Breast epithelium (tissue), 4 donors: ENCODE data around the gene SPINT4. TPM values are rescaled to one million over a fixed set of nuclear protein-coding genes. Genes with fewer than 3 reads are reported as not detected.
"Not testable (repeated sequence)": the region's sequence is repeated elsewhere in the genome, so short reads cannot be mapped to it uniquely, and the experiment has no call there.

ENCODE experiments used
- DNase-seq, 2 donors: peaks; one replicate each; pipeline ENCODE4 v3.0.0-alpha.2; 2019; ENCODE audit warnings: low spot score in 2 of 2
- H3K27ac ChIP-seq, 2 donors: fragments of 200-600 bp; sonication (generic) in 1 of 2; one replicate each; pipeline ENCODE4 v1.5.1; 2016 to 2019; ENCODE audit warnings: mild to moderate bottlenecking in 1 of 2
- H3K27me3 ChIP-seq, 2 donors: fragments of 200-600 bp; sonication (generic) in 1 of 2; one replicate each; pipeline versions ENCODE4 v1.5.1 to v1.6.0; 2017 to 2019; ENCODE audit warnings: control low read depth in 1 of 2, mild to moderate bottlenecking in 1 of 2
- H3K36me3 ChIP-seq: fragments of 200-600 bp; one replicate; pipeline ENCODE4 v1.5.1; 2019
- H3K4me1 ChIP-seq, 2 donors: fragments of 200-600 bp; sonication (generic); one replicate each; pipeline ENCODE4 v1.5.1; 2016 to 2019; ENCODE audit warnings: control low read depth in 1 of 2
- H3K4me3 ChIP-seq, 3 donors: fragments of 200-600 bp; sonication (generic); 1 replicate in 2 of 3; 2 replicates in 1 of 3; pipeline ENCODE4 v1.5.1; 2016 to 2019; ENCODE audit warnings: mild to moderate bottlenecking in 3 of 3, moderate library complexity in 2 of 3
- H3K9me3 ChIP-seq, 2 donors: fragments of 200-600 bp; sonication (generic) in 1 of 2; one replicate each; pipeline ENCODE4 v1.5.1; 2016 to 2019; ENCODE audit warnings: control low read depth in 1 of 2
- POLR2A ChIP-seq: fragments of 450-650 bp; IDR thresholded peaks from one replicate; pipeline ENCODE4 v1.6.1; 2016; ENCODE audit warnings: antibody characterized with exemption, mild to moderate bottlenecking, moderate library complexity
- POLR2AphosphoS5 ChIP-seq, 3 donors: sonication (generic); formaldehyde crosslinking; IDR thresholded peaks; one replicate each; pipeline ENCODE4 v1.6.1; 2017; ENCODE audit warnings: antibody characterized with exemption in 3 of 3
- intact Hi-C: fragments of 100-400 bp; cut with DNase I; formaldehyde crosslinking; loops from one replicate; pipeline ENCODE4 v1.15.1; 2023; ENCODE audit warnings: low total_unique reads
- total RNA-seq, 3 donors: library from RNA; depleted of rRNA; stranded (reverse); fragments of >200 nt; gene quantifications; one replicate each; pipeline ENCODE4 v1.1.0, GENCODE V29; 2016
- TF ChIP-seq, protein P1 (sequence below), 3 donors: fragments of 450-650 bp; IDR thresholded peaks; one replicate each; pipeline ENCODE4 v1.5.1; 2016 to 2017; ENCODE audit warnings: antibody characterized with exemption in 3 of 3, mild to moderate bottlenecking in 3 of 3, moderate library complexity in 3 of 3

Gene SPINT4
- not detected for total RNA-seq

DNA sequence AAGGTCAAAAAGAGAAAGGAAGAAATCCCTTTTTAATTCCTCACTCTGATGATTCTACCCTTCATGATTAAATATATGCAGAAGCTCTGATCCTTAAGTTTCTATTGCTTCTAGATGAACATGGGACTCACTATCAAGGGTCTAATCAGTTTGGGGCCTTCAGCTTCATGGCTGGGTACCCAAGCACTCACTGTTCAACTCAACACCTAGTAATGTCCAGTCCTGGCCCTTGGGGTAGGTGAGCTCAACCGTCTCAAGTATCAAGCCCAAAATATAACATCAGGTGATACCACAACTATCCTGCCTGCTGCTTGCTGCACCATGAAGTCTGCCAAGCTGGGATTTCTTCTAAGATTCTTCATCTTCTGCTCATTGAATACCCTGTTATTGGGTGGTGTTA is at the start of gene SPINT4:
Gene SPINT4, plus strand, starts transcription at position 301 of the 400 bp plus-strand sequence. Its CDS starts 21 bp downstream, at position 322.
- intact Hi-C loops, result no loop called here
- Histone ChIP-seq H3K27ac (no peak within 1 kb of the TSS), H3K4me3 (no peak within 1 kb of the TSS), H3K9me3 (no peaks in the 10 kb centered on the region), H3K27me3 (no peaks in the 10 kb centered on the region), H3K36me3 (no peaks in the 10 kb centered on the region), H3K4me1 (no peaks in the 10 kb centered on the region)
- TF ChIP-seq POLR2AphosphoS5 (IDR thresholded peaks at IDR 0.05), result no peak
- TF ChIP-seq, protein P1, sequence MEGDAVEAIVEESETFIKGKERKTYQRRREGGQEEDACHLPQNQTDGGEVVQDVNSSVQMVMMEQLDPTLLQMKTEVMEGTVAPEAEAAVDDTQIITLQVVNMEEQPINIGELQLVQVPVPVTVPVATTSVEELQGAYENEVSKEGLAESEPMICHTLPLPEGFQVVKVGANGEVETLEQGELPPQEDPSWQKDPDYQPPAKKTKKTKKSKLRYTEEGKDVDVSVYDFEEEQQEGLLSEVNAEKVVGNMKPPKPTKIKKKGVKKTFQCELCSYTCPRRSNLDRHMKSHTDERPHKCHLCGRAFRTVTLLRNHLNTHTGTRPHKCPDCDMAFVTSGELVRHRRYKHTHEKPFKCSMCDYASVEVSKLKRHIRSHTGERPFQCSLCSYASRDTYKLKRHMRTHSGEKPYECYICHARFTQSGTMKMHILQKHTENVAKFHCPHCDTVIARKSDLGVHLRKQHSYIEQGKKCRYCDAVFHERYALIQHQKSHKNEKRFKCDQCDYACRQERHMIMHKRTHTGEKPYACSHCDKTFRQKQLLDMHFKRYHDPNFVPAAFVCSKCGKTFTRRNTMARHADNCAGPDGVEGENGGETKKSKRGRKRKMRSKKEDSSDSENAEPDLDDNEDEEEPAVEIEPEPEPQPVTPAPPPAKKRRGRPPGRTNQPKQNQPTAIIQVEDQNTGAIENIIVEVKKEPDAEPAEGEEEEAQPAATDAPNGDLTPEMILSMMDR (IDR thresholded peaks at IDR 0.05), result no peak
- TF ChIP-seq POLR2A, result no peak
- no peak for DNase-seq

DNA sequence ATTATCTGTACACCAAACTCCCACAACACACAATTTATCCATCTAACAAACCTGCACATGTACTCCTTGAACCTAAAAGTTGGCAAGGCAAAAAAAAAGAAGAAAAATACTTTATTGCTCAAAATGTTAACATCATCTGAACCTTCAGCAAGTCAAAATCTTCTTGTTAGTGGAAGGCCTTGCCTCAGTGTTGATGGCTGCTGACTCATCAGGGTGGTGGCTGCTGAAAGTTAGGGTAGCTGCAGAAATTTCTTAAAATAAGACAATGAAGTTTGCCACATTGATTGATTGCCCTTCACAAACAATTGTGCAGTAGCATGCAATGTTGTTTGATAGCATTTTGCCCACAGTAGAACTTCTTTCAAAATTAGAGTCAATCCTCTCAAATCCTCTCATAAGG is 49.4 kb upstream of the SPINT4 start:
- H3K27ac ChIP-seq, result no peak overlapping the region
- H3K27me3 ChIP-seq, result no peaks in the 10 kb centered on the region
- no peak overlapping the region for H3K4me3 ChIP-seq
- TF ChIP-seq, protein P1 (IDR thresholded peaks at IDR 0.05), result no peak
- TF ChIP-seq POLR2AphosphoS5 (IDR thresholded peaks at IDR 0.05) (no peak), POLR2A (no peak)
- H3K36me3 ChIP-seq, result no peaks in the 10 kb centered on the region
- DNase-seq, result no peak
- H3K9me3 ChIP-seq, result peaks cover 0 to 13% of the 10 kb centered on the region in 2 donors
- intact Hi-C loops, result no loop called here
- no peaks in the 10 kb centered on the region for H3K4me1 ChIP-seq

DNA sequence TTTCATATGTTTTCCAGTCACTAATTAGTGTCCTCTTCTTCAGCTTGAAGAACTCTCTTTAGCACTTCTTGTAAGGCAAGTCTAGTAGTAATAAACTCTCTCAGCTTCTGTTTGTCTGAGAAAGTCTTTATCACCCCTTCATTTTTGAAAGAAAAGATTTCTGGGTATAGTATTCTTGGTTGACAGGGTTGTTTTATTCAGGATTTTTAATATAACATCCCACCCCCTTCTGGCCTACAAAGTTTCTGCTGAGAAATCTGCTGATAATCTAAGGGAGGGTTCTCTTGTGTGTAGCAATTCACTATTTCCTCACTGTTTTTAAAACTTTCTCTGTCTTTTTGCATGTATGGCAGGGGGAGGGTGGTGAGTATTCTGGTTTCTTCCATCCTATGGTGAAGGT is 42.5 kb upstream of the SPINT4 start:
- Histone ChIP-seq H3K36me3 (no peaks in the 10 kb centered on the region), H3K4me1 (no peaks in the 10 kb centered on the region), H3K27ac (no peak overlapping the region), H3K9me3 (peaks cover 21 to 39% of the 10 kb centered on the region in 2 donors), H3K4me3 (no peak overlapping the region), H3K27me3 (no peaks in the 10 kb centered on the region)
- TF ChIP-seq POLR2A (no peak), POLR2AphosphoS5 (IDR thresholded peaks at IDR 0.05) (no peak)
- TF ChIP-seq, protein P1 (IDR thresholded peaks at IDR 0.05), result no peak
- intact Hi-C loops, result no loop called here
- DNase-seq, result no peak

DNA sequence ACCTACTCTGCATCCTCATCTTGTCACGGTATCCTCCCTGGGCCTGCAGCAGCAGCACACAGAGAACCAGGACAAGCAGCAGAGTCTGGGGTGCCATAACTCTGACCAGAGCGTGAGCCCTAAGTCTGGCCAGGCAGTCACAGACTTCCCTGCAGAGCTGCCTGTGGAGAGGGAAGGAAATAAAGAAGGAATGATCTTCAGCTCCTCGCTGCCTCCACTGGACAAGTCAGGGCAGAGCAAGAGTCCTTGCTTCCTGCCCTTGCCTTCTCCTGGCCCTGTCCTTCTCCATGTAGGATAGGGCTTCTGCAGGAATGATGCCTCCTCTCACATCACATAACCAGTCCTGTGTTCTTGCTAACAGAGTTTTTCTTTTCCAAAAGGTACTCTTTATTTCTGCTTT is 36.3 kb upstream of the SPINT4 start:
- Histone ChIP-seq H3K4me3 (no peak overlapping the region), H3K27ac (no peak overlapping the region), H3K36me3 (no peaks in the 10 kb centered on the region), H3K4me1 (no peaks in the 10 kb centered on the region), H3K27me3 (no peaks in the 10 kb centered on the region), H3K9me3 (peaks cover under 1 to 3% of the 10 kb centered on the region in 2 donors)
- TF ChIP-seq POLR2A (no peak), POLR2AphosphoS5 (IDR thresholded peaks at IDR 0.05) (no peak)
- TF ChIP-seq, protein P1 (IDR thresholded peaks at IDR 0.05), result no peak
- intact Hi-C loops, result no loop called here
- DNase-seq, result no peak

DNA sequence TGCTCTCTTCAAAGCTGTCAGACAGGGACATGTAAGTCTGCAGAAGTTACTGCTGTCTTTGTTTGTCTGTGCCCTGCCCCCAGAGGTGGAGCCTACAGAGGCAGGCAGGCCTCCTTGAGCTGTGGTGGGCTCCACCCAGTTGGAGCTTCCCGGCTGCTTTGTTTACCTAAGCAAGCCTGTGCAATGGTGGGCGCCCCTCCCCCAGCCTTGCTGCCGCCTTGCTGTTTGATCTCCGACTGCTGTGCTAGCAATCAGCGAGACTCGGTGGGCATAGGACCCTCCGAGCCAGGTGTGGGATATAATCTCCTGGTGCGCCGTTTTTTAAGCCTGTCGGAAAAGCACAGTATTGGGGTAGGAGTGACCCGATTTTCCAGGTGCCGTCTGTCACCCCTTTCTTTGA is 28.8 kb upstream of the SPINT4 start:
- not testable (repeated sequence) for H3K27me3 ChIP-seq, H3K4me1 ChIP-seq, H3K9me3 ChIP-seq, DNase-seq, H3K36me3 ChIP-seq, H3K4me3 ChIP-seq, H3K27ac ChIP-seq
- intact Hi-C loops, result loop anchor here (5.0 kb wide), 1 partner anchor 244 kb away; no protein-coding TSS in a partner anchor

DNA sequence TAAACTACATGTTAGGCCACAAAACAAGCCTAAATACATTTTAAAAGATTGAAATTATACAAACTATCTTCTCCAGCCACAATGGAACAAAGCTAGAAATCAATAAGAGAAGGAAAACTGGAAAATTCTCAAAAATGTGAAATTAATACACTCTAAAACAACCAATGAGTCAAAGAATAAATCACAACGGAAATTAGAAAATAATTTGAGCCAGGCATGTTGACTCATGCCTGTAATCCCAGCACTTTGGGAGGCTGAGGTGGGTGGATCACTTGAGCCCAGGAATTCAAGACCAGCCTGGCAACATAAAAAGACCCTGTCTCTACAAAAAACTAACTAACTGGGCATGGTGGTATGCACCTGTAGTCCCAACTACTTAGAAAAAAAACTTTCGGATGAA is 26.7 kb upstream of the SPINT4 start:
- DNase-seq, result no peak

More for the DNA sequence above, 26.7 kb upstream of the SPINT4 start:
- TF ChIP-seq POLR2AphosphoS5 (IDR thresholded peaks at IDR 0.05) (no peak), POLR2A (no peak)
- TF ChIP-seq, protein P1 (IDR thresholded peaks at IDR 0.05), result no peak
- intact Hi-C loops, result no loop called here
- peaks cover 3% of the 10 kb centered on the region for H3K36me3 ChIP-seq
- H3K9me3 ChIP-seq, result no peaks in the 10 kb centered on the region
- no peak overlapping the region for H3K27ac ChIP-seq
- H3K4me1 ChIP-seq, result no peaks in the 10 kb centered on the region
- no peak overlapping the region for H3K4me3 ChIP-seq
- no peaks in the 10 kb centered on the region for H3K27me3 ChIP-seq
